GM23248 (cell line): ENCODE data around the gene KCTD7.

Experiments
- EZH2 ChIP-seq: fragments of 200-600 bp; sonication (generic); IDR thresholded peaks from 2 replicates; pipeline ENCODE4 v1.6.1; 2018; ENCODE audit warnings: antibody characterized with exemption, mild to moderate bottlenecking; ENCODE audit not compliant: insufficient read depth, poor library complexity, severe bottlenecking
- EZH2phosphoT487 ChIP-seq: fragments of 200-600 bp; sonication (generic); IDR thresholded peaks from 2 replicates; pipeline ENCODE4 v1.6.1; 2018; ENCODE audit warnings: antibody characterized with exemption, moderate library complexity, mild to moderate bottlenecking, low read depth; ENCODE audit not compliant: insufficient read depth

- TF ChIP-seq EZH2 (no peak), EZH2phosphoT487 (no peak)
Observed at GRCh38 chr7:66664590-66665293, 36.1 kb downstream of the KCTD7 start.
